Erythroblast (primary cell): ENCODE results near the gene FCHO2.

Experiments used
- GATA1 ChIP-seq: IDR thresholded peaks from 2 replicates; pipeline ENCODE4 v1.6.1; 2011; ENCODE audit warnings: low read depth, mild to moderate bottlenecking, control low read depth, low read length, moderate library complexity
- POLR2A ChIP-seq: IDR thresholded peaks from 2 replicates; pipeline ENCODE4 v1.6.1; 2011; ENCODE audit warnings: mild to moderate bottlenecking, low read length

- TF ChIP-seq POLR2A (no peak), GATA1 (no peak)
Measured at GRCh38 chr5:72943307-72943706, 12.5 kb upstream of the FCHO2 start.
